HG03520 (cell line): ENCODE data around the gene CDX2.

Experiments used
- ATAC-seq: cut with Tn5 transposase; IDR thresholded peaks from one replicate; pipeline ENCODE4 v1.9.1; 2021; ENCODE audit warnings: mild to moderate bottlenecking, moderate library complexity; ENCODE audit not compliant: unreplicated experiment

The CDX2 gene

DNA sequence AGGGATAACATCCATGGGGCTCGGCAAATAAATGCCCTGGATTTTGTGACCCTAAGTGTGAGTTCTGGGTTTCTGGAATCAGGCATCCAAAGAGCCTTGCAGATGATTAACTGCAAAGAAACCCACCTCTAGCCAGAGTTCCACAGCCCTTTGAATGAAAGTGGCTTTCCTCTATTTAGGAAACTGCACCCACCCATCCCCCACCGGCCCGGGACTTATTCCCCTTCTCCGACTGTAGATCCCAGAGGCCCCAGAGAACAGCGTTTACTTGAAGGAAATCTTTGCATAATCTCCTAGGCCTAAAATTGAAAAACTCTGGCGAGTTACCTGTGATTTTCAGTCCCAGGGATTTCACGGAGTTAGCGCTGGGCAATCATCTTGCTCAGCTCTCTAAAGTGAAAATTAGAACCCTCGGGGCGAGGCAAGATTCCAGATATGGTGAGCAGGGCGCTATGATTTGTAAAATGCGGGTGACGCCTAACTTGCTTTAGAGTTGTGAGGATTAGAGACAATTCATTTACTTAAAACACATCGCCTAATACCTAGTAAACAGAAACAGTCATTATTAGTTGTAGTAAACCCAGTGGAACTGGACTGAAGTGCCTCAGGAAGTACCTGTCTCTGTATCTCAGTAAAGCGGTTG lies 10.0 kb upstream of the CDX2 start:
- no peak for ATAC-seq

DNA sequence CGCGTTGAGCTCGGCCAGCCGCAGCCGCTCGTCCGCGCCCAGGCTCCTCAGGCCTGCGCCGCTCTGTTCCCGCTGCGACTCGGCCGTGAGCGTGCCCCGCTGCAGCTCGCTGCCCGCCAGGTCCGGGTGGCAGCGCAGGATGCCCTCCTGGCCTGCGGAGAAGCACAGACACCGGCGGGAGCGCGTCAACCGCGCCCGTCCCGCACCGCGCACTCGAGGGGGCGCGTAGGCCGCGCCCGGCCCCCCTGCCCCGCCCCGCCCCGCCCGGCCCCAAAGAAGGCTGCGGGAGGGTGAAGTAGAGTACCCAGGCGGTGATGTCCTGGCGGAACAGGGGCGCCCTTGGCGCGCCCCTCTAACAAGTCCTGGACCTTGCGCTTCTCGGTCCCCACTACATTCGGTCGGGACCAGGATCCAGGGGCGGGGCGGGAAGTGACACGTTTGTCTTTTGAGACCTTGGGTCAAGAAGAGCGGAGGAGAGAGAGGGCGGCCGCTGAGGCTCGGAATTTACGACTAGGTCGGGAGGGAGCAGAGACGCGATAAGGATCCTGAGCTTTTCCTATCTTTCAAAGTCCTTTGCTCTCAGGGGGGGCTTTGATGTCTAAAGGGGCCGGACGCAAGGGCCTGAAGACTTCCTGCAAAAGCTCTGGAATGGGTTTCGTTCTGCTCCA lies 9.3 kb upstream of the CDX2 start:
- no peak for ATAC-seq

DNA sequence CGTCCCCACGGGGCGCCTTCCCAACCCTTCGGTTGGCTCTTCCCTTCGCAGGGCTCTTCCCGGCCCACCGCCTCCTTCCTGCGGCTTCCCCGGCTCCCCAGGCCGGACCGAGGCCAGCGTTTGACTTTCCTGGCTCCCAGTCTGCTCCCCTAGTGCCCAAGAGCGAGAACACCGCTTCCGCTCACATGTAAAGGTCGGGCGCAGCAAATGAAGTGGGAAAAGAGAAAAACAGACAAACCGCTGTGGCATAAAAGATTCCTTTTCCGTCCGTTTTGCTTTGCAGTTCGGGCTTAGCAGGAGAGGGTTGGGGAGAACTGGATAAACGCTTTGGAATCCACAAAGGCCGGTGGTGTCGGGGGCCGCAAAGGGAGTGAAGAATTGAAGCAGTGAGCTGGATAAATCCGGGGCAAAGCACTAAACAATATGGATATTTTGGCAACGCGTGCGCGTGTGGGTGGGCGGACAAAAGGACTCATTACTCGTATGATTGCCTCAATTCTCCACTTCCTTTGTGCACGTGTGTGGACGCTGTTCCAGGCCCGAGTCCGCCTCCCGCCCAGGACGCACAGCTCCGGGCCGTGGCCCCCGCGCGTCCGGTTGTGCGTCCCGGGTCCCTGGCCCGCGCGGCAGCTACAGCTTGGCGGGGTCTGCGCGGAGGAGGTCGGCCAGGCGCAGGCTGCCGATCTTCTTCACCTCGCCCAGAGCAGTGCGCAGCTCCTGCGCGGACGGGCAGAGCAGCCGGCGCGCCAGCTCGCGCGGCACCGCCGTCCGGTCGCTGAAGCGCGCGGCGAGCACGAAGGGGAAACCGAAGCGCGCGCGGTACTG lies 8.6 kb upstream of the CDX2 start:
- no peak for ATAC-seq

DNA sequence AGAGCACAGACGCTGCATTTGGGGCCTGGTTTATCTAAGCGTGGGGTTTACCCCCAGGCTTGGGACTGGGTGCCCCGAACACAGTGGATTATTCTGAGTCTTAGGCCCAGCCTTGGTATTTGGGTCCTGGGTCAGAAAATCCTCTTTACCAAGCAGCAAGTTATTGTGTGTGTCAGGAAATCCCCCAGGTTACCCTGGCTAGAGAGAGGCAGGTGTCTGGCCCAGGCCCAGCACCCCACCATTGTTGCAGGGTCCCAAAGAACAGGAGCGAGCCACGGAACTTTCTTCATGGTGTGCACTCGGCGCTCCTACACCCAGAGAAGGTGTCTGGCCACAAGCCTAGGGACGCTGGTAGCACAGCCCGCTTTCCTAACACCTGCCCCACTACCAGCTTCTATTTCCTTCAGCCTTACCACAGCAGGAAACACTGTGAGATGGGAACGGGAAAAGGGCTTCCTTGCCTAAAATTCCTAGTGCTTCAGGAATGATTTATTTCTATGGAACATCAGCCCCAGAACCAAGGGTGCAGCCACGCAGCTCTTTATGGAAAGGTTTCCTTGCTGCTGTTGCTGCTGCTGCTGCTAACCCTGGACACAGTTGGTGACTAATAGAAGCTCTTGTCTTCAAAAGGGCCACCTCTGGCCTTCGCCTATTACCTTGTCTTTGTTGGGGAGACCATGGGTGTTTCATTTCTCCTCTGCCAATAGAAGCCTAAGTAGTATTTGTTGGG lies 7.4 kb upstream of the CDX2 start:
- ATAC-seq = no peak

DNA sequence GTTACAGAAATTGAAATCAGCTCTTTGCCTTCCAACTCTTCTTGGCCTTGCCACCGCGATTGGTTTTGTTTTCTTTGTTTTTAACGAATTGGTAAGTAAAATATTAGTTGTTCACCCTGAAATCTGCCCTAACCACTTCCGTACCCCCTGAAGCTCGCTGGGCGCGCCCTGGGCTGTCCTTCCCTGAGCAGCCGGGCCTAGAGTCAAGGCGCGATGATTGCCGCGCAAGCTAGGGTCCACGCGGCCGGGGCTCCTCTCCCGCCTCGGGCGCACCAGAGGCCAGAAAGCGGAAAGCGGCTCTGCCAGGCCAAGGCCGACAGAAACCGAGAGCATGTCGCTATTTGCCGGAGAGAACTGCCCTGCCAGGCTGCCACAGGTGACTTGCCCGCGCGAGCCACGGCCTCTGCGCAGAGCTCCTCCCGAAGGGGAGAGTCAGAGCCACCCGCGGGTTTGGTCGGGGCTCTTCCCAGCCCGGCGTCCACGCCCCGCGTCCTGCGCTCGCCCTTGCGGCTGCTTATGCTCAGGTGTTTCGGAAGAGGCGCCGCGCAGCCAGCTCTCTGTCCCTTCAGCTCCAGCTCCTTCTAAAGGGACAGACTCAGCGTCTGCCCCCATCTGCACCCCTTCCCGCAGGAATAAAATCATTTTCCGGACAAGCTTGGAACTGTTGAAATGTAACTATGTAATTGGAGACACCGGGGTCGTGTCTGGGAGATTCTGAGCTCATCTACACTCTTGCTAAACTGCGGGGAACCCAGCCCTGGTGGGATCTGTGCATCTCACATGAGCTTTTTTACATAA lies 6.6 kb upstream of the CDX2 start:
- ATAC-seq = no peak

DNA sequence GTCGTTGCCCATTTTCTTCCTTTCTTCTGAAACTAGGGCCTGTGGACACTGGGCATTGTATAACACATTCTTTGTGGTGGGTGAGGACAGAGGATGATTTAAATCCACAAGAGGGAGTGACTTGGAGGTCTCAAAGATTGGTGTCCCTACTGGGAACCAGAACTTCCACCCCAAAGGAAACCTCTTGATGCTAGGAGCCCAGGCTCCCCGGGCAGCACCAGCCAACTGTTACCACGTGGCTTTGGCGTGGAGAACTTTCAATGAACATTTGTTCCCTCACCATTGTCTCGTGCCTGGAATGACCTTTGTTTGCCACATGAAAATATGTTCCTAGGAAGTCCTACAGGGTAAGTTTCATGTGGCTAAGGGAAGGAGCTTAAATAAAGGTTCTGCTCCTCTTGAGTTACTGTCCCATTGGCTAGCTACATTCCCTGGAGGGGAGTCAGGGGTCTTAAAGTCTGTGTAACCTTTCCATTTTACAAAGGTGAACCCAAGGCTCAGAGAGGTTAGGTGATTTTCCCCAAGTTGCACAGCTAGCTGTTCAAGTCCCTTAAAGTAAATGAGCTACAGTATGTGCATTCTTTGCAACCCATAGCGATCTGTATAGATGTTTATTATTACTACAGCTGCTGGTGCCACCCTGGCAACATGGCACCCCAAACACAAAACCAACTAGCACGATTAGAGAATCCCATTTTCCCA lies 5.0 kb upstream of the CDX2 start:
- ATAC-seq = no peak

DNA sequence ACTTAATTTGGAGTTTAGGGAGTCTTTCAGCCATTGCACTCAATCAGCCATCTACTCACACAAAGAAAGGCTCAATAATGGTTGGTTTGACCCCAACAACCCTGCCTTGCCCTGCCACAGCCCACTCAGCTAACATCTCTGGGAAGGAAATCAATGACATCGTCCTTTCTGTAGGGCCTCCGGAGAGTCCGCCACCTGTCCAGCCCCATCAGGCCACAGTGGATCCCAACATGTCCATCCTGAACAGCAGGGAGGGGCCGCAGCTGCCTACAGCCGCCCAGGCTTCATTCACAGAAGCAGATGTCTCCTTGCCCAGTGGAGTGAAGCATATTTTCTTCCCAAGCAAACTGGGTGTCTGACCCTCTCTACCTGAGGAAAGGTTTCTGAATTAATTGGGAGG lies 4.2 kb upstream of the CDX2 start:
- no peak for ATAC-seq

DNA sequence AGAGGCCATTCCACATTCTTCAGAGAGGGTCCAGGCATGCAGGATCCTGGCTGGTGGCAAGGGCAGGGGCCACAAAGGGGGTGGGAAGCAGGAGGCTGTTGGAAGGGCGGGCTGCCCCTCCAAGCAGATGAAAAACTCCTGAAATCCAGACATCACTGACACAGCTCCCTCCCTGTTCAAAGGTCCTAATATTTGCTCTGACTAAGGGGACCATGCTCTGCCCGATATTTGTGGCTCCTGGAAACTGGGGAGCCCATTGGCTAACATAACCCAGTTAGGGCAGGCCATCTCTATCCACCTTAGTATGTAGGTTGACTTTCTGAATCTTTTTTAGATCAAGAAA lies 3.3 kb upstream of the CDX2 start:
- ATAC-seq = no peak

DNA sequence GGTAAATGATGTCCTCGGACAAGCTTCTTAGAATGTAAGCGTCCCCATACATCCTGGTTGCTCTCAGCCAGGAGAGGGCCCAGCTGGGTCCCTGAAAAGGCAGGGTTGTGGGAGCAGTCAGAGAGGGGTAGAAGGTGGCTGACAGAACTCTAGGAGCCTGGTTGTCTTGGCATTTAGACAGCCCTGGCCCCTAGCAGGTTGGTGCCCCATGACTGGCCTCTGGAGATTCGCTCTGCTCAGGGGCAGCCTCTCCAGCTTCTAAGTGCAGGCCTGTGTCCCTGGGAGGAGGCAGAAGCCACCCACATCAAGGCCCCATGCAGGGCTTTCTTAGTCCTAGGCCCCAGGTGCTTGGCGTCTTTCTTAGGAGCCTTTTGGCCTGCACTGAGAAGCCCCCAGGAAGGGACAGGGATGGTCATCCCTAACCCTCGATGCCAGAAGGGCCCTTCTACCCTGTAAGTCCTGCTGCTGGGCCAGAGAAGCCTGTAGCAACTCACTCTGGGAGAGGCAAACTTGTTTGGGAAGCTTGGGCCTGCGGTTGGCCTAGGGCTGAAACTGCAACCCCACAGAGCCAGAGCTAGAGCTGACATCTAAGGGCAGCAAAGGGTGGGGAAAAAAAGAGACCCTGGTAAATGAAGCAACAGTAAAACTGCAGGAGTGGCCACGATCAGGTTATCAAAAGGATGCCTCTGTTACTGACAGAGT lies 2.8 kb upstream of the CDX2 start:
- ATAC-seq = no peak

DNA sequence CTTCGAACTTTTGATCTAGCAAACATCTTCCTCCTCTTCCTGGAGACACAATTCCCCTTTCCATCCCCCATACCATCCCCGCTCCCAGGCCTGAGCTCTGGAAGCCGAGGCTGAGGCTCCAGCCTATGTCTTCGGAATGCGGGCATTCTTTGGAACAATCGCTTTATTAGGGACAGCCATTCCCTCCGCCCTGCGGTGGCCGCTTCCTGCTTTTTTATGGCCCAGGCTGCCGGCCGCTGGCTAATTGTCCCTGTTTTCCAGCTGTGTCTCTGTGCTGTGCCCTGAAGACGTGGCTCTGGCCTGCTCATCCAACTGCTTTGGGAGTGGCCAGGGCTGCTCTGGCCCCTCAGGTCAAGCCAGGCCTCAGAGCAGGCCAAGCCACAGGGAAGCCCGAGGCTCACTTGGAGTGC lies 2.1 kb upstream of the CDX2 start:
- ATAC-seq = no peak

DNA sequence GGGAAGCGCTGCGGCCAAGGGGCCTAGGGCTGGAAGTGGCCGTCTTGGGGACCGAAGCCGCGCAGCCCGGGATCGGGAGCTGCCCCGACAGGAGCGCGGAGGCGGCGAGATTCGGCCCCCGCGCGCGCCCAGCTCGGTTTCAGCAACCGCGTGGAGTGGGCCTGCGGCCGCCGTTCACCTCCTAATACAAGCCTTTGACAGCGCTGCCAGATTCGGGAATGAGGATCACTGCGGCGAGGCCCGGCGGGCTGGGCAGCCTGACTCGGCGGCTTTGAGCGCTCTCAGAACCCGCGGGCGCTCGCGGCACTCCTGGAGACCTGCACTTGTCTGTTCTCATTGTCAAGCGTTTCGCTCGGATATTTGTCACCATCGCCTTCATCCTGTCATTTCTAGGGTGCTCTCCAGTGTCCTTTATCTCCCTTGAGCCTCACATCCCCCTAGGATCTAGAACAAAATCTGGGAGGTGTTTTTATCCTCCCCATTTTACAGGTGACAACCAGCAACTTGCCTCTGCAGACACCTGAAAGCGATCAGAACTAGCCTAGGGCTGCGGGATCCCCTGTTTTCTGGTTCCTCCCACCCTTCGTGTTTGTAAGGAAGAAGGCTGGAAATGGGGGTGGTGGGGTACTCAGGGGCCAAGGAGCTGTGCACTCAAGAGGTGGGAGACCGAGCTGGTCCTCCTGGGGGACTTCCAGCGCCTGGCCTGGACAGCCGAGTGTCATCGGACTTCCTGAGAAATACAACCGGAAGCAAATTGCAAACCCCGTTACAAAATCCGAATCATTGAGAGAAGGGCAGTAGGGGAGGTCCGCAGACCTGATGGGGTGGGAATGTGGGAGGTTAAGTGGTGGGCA lies 1.5 kb upstream of the CDX2 start:
- no peak for ATAC-seq

DNA sequence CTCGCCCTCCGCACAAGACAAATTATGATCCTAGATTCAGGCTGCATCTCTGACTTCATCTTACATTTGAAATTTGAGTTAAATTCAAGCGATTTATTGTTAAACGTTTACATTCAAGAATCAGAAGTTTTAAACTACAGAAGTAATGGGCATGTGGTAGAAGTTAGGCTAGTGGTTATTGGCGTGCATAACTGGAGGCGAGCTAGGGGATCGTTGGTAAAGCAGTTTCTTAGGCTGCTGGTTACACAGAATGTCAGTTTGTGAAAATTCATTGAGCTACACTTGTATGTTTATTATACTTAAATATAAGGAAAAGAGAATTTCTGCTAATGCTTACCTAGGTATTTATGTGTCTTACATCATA lies 733 bp upstream of the CDX2 start:
- ATAC-seq = no peak

DNA sequence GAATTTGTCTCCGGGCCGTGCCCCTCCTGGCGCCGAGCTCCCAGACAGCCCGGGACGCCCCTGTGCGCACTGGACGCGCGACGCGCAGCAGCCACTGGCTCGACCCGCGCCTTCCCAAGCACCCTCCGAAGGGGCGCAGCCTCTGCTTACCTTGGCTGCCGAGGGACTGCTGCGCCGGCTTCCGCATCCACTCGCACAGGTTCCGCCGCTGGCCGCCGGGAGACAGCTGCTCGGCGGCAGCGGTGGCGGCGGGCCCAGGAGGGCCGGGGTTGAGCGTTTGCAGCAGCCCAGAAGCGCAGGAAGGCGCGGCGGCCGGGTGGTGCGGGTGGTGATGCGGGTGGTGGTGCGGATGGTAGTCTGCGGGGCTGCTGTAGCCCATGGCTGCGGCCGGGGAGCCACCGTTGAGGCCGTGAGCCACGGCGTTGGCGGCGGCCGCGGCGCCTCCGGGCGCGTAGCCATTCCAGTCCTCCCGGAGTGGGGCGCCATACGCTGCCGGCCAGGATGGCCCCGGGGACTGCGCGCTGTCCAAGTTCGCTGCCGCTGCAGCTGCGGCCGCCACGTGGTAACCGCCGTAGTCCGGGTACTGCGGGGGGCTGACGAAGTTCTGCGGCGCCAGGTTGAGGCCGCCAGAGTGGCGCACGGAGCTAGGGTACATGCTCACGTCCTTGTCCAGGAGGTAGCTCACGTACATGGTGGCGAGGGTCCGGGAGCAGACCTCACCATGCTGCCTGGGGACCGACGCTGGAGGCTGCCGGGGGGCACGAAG lies 616 bp downstream of the CDX2 start:
- no peak for ATAC-seq

DNA sequence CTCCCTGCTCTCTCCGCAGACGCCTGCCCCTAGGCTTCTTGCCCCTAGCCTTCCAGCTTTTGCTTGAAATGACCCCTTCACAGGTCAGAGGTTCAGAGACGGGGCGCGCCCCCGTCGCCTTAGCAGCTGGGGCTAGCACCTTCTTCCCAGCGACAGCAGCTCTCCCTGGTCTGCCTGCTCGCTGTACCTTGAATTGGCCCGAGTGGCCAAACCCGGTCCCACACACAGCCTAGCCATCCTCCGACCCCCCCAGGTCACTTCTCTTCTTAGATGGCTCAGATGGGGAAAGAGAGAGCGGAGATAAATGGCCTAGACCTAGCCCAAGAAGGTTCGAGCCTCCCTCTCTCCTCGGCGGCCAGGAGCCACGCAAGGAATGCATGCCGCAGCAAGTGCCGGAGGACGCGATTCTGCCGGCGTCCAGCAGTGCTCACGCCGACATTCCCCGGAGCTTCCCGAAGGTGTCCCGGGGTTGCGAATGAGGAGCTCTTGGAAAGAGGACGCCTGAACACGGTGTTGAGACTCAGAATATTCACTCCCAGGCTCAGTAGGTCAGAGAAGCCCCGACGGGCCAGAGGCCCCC lies 1.3 kb downstream of the CDX2 start:
- no peak for ATAC-seq

DNA sequence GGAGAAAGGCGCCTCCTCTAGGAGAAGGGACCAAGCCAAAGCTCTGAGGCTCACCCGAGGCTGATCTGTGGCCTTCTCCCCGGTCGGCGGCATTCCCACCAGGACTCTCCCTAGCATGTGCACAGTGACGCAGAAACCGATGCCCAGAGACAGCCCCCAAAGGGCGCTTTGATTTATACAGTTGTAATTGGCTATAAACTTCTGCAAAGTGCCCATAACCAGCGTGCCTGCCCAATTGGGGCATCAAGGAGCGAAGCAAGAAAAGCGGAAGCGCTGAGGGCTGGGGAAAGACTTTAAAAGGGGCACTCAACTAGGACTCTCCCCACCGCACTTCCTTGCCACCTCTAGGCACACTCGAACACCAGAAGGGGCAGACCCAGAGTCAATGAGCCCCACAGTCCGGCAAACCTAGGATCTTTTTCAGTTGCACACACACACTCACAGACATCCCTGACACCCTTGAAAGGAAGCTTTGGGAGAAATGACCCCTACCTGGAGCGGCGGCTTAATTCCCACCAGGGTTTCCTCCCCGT lies 1.8 kb downstream of the CDX2 start:
- no peak for ATAC-seq

DNA sequence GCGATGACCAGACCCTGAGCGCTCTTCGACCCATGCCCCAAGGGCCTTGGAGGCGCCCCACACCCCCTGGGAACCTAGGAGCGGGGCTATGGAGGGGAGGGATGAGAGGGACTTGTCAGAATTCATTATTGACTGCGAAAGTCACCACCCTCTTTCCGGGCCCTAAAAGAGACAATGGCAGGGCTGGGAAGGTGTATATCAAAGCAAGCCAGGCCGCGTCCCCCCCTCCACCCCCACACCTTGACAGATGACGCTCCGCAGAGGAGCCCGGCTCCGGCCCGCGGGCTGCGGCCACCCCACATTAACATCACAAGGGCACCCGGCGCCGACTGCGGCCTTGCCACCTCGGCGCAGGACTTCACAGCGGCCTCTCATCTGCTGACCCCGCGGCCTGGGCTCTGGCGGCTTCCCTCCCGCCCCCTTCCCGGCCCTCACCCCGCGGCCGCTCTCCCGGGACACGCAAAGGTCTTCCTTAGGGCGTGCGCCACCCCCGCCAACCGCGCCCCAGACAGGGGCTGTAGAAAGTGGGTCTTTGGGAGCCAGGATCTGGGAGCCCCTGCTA lies 2.4 kb downstream of the CDX2 start:
- no peak for ATAC-seq
